Fibroblast of villous mesenchyme (primary cell): ENCODE measurements around the gene GABRR2. TPM values are rescaled to one million over a fixed set of nuclear protein-coding genes. Genes with fewer than 3 reads are reported as not detected.

ENCODE experiments used
- DNase-seq: peaks from one replicate; pipeline ENCODE4 v3.0.0-alpha.2; 2010; ENCODE audit warnings: low read depth
- H3K4me3 ChIP-seq: 2 replicates; pipeline ENCODE4 v1.5.1; 2011; ENCODE audit warnings: low read depth, mild to moderate bottlenecking, low read length
- total RNA-seq: library from RNA; depleted of rRNA; stranded (reverse); fragments of >200 nt; gene quantifications from 2 replicates; pipeline ENCODE4 v1.2.3, GENCODE V29; 2012
- TF ChIP-seq, protein P1 (sequence below): IDR thresholded peaks from 2 replicates; pipeline ENCODE4 v1.5.1; 2012; ENCODE audit warnings: low read depth, mild to moderate bottlenecking, low read length; ENCODE audit not compliant: insufficient read depth

The GABRR2 gene
- total RNA-seq, 1 donor = under 0.01 TPM

- TF ChIP-seq, protein P1, sequence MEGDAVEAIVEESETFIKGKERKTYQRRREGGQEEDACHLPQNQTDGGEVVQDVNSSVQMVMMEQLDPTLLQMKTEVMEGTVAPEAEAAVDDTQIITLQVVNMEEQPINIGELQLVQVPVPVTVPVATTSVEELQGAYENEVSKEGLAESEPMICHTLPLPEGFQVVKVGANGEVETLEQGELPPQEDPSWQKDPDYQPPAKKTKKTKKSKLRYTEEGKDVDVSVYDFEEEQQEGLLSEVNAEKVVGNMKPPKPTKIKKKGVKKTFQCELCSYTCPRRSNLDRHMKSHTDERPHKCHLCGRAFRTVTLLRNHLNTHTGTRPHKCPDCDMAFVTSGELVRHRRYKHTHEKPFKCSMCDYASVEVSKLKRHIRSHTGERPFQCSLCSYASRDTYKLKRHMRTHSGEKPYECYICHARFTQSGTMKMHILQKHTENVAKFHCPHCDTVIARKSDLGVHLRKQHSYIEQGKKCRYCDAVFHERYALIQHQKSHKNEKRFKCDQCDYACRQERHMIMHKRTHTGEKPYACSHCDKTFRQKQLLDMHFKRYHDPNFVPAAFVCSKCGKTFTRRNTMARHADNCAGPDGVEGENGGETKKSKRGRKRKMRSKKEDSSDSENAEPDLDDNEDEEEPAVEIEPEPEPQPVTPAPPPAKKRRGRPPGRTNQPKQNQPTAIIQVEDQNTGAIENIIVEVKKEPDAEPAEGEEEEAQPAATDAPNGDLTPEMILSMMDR = no peak
- no peak overlapping the region for H3K4me3 ChIP-seq
- DNase-seq = no peak
These were observed 13.9 kb upstream of the GABRR2 start for GRCh38 chr6:89328976-89329375.

DNA sequence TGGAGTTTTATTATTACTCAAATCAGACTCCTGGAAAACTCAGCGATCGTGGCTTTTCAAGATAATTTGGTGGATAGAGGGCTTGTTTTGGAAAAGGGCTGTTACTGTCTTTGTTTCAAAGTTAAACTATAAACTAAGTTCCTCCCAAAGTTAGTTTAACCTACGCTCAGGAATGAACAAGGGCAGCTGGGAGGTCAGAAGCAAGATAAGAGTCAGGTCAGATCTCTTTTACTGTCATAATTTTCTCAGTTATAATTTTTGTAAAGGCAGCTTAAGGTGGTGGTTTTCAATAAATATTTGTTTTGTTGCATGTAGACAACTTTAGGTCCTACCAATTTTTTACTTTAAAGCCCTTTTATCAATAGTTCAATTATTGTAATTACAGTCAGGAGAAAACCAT, 9.2 kb upstream of the GABRR2 start:
- no peak overlapping the region for H3K4me3 ChIP-seq
- no peak for DNase-seq
- TF ChIP-seq, protein P1 = no peak

GRCh38 chr6:89323511-89323971, 8.4 kb upstream of the GABRR2 start:
- TF ChIP-seq, protein P1 = no peak
- peak; percentile 82 for DNase-seq
- no peak overlapping the region for H3K4me3 ChIP-seq

GRCh38 chr6:89321131-89321970, 6.3 kb upstream of the GABRR2 start:
- TF ChIP-seq, protein P1 = no peak
- no peak overlapping the region for H3K4me3 ChIP-seq
- DNase-seq = peak; percentile 74

DNA sequence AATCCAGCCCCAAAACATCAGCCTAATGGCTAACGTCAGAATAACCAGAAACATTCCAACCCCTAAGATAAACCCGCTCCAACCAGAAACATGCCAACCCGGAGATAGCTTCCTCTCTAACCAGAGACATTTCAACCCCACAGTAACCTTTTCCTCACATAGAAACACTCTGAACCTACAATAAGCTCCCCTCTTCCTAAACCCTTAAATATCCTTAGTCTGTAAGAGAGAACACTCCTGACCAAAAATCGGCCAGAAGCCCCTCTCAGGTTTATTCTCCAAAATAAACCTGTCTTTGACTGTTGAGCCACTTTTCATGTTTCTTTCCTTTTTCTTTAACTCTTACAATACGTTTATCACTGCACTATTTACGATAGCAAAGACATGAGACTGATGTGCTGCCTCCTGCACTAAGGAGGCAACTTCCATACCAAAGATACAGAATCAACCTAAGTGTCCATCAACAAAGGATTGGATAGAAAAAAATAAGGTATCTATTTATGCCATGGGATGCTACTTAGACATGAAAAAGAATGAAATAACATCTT, 5.0 kb upstream of the GABRR2 start:
- H3K4me3 ChIP-seq = no peak overlapping the region
- no peak for DNase-seq
- TF ChIP-seq, protein P1 = no peak

DNA sequence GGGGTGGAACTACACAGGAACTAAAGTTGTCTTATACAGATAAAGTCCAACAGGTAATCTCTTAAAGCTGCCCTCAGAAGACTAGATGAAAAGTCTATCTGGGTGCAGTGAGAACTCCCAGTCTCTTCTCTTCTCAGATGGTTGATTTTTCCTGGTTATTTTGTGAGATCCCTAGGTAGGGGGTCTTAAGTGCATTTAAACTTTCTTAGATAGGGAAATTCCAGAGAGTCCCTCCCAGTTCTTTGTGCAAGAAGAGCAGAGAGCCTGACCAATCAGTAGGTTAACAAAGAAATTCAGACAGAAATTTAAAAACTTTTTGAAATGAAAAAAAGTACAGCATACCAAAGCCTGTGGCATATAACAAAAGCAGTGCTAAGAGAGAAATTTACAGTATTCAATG, 2.0 kb upstream of the GABRR2 start:
- DNase-seq = no peak
- TF ChIP-seq, protein P1 = no peak
- no peak overlapping the region for H3K4me3 ChIP-seq

GRCh38 chr6:89314692-89315091, 407 bp downstream of the GABRR2 start:
- no peak overlapping the region for H3K4me3 ChIP-seq
- TF ChIP-seq, protein P1 = no peak
- no peak for DNase-seq
